ENCODE measurements around the gene IL23A.
"Not testable (repeated sequence)": the region's sequence is repeated elsewhere in the genome, so short reads cannot be mapped to it uniquely, and the experiment has no call there.

The IL23A gene

DNA sequence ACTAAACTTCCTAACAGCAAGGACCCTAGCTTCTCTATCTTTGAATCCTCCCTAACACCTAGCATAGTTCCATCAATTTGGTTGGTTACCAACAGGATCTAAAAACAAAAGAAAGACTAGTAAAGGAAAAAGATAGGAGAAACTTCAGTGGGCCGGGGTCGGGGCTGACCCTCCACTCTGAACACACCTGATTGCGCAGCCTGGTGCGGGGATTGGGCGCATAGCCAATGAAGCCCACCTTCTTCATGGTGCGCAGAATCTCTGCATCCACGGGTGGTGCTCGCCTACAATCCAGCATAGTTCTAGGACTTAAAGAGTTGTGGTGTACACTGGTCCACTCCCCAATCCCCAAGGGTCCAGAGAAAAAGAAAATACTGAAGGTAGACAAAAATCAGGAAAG lies 12.6 kb upstream of the IL23A start:
- no peak for DNase-seq

DNA sequence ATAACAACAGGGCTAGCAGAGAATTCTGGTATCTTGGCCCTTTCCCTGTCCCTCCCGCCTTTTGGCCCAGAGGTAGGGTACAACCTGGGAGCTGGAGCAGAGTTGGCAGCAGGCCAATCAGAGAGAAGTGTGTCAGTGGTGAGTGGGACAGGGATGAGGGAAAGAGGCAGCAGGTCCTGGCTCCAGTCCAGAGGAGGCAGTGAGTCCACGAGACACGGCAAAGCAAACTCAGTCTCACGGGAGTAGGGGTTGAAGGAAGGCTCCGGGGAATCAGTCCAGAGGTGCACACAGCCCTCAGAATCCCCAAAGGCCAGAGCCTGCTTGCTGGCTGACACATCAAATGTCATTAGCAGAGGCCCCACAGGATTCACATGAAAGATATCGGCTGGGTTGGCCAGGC lies 12.2 kb upstream of the IL23A start:
- DNase-seq: no peak

DNA sequence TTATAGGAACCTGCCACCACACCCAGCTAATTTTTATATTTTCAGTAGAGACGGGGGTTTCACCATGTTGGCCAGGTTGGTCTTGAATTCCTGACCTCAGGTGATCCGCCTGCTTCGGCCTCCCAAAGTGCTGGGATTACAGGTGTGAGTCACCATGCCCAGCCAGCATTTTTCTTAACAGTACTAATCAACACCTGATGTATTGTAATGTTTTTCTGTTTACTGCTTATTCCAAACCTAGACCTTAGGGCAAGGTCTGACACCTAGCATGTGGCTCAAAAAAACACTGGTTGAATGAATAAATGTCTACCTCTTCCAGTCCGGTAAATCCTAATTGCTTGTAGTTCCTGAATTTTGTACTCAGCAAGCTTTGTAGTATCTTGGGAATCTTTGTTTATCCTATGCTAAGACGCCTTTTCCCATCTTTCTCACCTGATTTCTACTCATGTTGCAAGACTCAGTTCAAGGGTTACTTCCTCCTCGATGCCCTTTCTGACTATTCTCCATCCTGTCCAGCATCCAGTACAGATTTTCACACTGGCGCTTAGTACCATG lies 7.7 kb upstream of the IL23A start:
- DNase-seq: no peak

DNA sequence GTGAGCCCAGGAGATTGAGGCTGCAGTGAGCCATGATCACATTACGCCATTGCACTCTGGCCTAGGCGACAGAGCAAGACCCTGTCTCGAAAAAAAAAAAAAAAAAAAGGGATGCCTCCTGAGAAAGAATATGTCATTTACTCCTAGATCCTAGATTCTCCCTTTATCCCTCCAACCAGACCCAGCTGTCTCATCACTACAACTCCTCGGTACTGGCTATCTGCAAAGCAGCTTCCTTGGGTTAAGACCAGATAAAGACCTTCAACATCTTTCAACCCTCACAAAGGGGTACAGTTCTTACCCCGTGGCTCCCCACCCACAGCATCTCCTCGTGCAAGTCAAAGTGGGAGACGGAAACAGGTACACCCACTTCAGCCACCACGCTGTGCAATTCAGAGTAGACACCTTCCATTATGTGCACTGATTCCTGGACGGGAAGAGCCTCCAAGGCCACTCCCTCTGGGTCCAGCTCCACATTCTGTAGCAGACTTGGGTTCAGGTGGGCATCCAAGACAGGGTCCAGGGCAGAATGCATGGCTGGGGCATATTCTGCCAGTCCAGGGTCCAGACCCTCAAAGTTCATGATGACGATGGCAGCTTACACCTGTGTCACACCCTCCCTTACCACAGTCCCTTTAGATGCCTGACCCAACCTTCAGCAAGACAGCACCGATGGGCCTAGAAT lies 6.0 kb upstream of the IL23A start:
- no peak for DNase-seq

DNA sequence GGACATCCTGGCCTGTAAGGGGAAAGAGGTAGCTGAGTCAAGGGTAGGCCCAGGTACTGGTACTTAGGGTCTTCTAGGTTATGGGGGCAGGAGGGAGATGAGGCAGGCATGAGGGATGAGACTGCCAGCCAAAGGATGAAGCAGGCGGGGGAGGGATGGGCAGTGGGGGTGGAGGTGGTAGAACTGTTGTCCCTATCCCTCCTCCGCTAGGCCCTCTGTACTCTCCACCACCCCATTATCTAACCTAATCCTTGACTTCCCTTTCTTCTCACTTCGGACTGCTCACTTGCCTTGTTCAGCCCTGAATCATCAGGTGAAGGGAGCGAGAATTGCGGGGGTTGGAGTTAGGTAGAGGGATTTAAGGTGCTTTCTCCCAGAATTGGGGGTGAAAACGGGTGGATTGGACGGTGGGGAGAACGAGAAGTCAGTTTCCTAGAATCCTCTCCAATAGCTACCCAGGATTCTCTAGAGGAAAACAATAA lies 5.4 kb upstream of the IL23A start:
- no peak for DNase-seq

DNA sequence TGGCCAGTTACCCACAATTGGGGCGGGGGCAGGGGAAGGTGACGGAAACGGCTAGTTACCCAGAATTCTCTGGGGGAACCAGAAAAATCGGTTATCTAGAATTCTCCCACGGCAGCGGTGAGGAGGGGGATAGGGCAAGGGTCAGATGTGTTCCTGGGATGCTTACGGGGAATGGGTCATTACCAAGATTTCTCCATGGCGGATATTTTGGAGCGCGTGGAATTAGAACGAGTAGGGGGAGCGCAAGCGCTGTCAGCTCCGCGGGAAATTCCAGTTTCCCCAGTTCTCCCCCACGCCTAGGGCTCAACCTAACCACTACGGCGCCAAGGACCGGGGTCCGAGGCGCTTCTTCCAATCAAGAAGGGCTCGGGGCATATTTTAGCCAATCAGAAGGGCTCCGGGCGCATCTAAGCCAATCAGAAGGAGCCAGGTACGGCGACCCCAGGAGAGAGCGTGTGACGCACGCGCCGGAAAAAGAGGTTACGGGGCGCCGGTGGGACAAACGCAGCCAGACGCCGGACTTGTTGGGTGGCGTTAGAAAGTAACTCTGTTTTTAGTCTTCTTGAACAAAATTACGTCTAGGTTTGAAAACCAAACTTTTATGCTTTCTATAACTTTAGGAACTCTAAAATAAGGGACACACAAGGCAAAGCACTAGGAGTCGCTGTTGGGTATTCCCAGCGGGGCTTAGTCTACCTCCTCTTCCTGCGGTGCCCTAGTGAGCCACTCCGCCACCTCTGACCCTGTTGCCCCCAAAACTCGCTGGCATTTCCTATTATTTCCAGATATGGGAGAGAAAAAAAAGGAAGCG lies 4.8 kb upstream of the IL23A start, which contains the start of gene PAN2:
Gene PAN2 (minus strand): TSS at position 322 of the 811 bp plus-strand sequence. CDS start 906 bp downstream, outside the sequence.
- peak; percentile 98 to 99 for DNase-seq

DNA sequence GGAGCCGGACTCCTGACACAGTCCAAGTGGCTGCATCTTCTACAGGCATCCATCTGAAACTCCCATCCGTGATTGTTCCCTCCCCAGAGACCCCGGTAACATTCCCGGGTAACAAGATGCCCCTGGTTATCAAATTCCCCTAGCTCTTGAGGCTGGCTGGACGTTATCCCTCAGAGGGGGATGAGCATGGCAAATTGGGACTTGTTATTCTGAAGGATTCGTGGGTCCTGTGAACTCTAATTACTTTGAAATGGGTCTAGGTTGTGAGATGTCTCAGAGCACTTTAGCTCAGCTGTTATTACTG lies 4.2 kb upstream of the IL23A start:
- no peak for DNase-seq

DNA sequence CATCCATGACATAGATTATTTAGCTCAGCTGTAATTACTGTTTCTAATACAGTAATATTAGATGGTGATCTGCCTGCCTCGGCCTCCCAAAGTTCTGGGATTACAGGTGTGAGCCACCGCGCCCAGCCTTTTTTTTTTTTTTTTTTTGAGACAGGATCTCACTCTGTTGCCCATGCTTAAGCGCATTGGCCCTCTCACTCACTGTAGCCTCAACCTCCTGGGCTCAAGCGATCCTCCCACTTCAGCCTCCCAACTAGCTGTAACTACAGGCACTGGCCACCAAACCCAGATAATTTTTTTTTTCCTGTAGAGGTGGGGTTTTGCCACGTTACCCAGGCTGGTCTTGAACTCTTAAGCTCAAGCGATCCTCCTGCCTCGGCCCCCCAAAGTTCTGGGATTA lies 3.2 kb upstream of the IL23A start:
- DNase-seq: not testable (repeated sequence)

DNA sequence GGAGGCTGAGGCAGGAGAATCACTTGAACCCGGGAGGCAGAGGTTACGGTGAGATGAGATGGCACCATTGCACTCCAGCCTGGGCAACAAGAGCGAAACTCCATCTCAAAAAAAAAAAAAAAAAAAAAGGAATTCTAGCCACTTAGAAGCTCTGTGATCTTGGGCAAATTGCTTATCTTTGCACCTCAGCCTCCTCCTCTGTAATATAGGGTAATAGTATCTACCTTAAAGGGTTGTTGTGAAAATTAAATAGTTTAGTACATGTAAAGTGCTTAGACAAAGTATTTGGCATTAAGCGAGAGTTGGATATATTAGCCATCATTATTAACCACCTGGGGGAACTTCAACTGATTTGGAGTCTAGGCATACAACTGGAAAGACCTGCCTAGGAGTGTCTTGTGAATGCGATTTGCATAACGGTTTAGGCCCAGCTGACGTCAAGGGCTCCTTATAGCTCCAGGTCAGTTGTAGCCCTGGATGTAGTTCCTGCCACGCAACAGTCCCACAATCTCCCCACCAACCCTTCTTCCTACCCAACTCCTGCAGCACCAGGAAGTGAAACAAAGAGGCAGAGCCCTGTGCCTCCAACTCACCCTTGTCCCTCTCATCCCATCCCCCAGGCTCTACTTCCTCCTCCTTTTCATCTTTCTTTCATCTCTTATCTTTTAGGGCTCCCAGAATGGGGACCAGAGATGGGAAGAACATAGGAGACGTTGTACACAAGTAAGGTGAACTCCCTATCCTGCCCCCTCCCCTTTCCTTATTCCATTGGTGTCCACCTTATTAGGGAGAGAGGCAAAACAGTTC lies 2.1 kb upstream of the IL23A start:
- peak; percentile 85 to 92 for DNase-seq

DNA sequence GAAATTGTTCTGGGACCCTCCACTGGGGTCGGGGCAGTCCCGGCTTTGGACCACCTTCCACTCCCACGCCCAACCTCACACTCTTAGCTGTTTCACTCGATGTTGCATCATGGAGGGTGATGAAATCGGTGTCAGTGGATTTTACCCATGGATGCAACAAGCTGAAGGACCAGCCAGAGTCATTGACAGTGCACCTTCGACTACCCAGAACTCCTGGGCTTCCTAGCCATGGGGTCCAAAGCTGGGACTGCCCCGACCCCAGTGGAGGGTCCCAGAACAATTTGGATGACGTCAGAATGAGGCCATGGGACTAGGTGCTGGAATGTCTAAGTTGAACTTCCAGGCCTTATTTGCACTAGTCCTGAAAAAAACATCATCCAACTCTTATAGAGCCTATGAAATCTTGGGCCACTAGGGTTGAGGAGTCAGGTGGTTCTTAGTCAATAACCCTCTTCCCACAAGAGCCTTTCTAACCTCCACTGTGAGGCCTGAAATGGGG lies 882 bp upstream of the IL23A start:
- peak; percentile 59 to 63 for DNase-seq

DNA sequence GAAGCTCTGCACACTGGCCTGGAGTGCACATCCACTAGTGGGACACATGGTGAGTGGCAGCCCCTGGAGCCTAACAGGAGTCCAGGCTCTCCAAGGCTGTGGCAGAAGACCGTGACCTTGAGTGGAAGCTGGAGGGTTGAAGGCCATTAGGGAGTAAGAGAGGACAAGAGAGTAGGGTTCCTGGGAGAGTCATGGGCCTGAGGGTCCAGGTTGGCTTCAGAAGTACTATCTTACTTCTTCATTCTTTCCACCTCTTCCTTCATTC lies 406 bp downstream of the IL23A start:
- DNase-seq: no peak

DNA sequence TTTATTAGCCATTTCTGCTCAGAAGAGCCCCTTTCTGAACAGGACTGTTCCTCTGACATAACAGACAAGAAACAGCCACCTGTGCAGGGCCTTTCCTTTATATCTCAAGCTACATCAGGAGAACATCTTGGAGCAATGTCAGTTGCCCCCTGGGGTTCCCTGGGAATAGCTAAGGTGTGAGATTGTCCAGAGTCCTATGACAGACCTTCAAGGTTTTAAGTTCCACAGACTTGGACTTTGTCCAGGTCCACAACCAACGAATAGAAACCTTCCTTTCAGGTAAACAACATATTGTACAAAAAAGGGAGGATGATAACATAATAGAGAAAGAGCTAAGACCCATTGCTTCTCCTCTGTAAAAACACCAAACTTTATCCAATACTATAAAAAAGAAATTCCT lies 2.9 kb downstream of the IL23A start:
- no peak for DNase-seq

DNA sequence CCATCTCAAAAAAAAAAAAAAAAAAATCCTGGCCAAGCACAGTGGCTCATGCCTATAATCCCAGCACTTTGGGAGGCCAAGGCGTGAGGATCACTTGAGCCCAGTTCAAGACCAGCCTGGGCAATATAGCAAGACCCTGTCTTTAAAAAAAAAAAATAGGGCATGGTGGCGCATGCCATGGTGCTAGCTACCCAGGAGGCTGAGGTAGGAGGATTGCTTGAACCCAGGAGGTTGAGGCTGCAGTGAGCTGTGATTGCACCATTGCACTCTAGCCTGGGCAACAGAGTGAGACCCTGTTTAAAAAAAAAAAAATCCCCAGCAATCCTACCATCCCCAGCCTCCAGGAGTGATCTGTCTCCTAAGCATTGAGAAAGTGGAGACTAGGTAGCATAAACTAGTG lies 3.6 kb downstream of the IL23A start:
- DNase-seq: not testable (repeated sequence)

DNA sequence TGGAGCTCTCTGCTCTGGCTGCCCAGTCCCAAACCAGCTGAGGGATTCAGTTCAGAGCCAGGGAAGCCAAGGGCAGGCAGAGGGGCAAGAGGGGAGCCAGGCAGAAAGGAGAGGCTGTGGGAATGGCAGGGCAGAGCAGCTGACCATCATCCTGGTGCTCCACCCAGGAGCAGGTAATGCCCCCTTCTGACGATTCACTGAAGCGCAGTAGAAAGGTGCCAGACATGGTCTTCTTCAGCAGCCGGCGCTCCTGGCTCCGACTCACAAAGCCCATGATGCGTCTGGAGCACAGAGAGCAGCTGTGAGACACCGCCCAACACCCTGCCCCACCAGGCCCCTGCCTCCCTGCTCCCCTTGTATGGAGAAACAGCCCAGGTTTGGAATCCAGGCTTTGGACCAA lies 8.0 kb downstream of the IL23A start:
- peak; percentile 5 to 13 for DNase-seq

DNA sequence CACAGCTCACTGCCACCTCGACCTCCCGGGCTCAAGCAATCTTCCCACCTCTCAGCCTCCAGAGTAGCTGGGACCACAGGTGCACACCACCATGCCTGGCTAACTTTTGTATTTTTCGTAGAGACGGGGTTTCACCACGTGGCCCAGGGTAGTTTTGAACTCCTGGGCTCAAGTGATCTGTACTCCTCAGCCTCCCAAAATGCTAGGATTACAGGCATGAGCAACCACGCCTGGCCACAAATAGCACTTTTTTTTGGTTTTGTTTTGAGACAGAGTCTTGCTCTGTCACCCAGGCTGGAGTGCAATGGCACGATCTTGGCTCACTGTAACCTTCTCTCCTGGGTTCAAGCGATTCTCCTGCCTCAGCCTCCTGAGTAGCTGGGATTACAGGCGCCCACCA lies 8.6 kb downstream of the IL23A start:
- DNase-seq: not testable (repeated sequence)

DNA sequence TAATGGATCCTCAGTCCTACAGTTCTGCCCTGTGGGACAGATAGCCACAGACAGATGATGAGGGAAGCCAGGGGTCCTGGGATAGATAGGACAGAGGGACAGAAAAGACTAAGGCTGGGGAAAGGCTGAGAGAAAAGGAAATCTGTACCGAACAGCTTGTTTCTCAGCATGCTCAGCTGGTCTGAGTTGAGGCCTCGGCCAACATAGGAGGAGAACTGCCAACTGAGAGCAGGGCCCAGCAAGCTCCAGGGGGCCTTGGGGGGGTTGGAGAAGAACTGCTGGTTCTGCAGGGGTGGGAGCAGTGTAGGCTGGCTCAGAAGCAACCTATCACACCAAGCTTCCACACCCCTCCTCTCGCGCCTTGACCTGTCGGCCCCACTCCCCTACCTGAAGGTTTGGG lies 10.1 kb downstream of the IL23A start:
- DNase-seq: no peak

DNA sequence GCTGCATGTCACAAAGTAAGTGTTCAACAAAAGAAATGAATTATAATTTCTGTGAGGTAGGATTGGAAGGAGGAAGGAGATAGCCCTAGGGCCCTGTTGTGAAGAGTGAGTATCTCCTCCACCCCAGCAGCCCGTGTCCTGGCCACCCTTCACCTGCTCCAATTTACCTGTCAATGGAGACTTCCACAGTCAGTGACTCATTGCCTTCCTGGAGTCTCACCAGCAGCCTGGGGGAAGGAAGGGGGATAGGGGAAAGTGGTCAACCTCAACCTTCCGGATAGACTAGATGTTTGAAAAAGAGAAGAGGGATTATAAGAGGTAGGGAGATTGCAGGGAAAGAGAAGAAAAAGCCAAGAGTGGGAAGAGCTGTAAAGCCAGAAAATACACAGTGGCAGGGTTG lies 12.0 kb downstream of the IL23A start:
- no peak for DNase-seq

DNA sequence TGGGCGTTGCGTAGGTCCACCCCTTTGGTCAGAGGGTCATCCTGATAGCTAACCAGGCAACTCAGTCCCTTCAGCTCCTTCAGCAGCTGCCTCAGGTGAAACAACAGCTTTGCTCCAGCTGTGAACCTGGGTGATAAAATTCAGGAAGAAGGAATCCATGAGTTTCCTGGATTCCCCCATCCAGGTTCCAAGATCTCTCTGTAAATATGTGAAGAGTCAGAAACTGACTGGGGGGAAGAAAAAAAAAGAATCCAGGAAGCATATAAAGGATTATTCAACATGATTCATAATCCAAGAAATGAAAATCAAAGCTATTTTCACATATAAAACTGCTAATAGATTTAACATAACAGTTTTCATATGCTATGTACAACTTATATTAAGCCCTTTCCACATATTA lies 12.6 kb downstream of the IL23A start:
- no peak for DNase-seq

DNA sequence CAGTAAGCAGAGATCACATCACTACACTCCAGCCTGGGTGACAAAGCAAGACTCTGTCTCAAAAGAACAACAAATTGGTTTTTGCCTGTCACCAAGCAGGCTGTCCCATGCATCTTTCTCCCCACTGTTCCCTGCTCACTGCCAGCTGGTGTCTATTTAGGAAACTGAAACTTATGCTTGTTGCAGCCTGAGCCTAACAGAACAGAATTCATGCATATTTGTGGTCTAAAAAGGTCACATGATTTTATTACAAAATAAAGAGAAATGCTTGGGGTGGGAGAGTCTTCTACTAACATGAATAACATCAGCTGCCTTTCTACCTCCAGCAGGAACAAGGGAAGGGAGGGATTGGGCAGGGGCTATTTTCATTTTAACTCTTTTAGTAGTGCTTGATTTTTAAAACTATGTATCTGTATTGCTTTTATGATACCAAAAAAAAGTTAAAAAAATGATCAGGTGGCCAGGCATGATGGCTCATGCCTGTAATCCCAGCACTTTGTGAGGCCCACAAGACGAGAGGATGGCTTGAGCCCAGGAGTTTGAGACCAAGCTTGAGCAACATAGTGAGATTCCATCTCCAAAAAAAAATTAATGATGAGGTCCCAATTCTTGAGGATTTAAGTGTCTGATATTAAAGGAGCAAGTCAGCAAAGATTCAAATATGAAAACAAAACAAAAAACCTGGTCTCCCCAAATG lies 20.3 kb downstream of the IL23A start:
- peak; percentile 53 to 74 for DNase-seq

DNA sequence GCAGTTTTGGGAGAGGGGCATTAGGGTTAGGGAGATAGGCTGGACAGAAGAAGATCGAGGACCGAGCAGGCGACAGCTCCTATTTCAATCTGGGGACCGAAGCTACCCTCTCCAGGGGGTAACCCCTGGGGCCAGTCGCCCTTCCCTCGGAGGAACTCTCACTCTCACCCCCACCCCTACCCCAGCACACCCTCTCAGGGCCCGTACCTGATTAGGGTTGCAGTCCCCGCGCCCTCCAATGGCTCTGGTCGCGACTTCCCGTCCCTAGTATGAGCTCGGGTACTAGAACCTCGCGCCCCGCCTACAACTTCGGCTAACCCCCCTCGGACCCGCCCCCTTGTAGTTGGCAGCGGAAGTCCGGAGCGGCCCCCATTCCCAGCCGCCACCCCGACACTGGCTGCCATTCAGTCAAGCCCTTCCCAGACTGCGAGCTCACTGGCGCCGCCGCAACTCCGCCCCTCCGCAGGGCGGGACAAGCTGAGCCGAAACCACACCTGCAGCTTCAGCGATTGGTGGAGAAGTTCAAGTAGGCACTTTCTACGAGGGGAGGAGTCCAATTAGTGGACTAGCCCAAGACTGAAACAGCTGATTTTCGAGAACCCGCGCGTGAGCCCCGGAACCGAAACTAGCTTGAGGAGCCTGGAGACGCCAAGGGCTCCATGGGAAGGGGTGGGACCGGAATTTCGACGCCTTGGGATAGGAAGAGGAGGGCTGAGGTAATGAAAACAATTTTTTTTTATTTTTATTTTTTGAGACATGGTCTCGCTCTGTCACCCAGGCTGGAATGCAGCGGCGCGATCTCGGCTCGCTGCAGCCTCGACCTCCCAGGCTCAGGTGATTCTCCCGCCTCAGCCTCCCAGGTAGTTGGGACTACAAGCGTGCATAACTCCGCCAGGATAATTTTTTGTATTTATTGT lies 21.4 kb downstream of the IL23A start, which contains the start of gene STAT2:
Gene STAT2 (minus strand): TSS at position 257 of the 917 bp plus-strand sequence. CDS start 3,536 bp downstream, outside the sequence.
- DNase-seq: peak; percentile 100

DNA sequence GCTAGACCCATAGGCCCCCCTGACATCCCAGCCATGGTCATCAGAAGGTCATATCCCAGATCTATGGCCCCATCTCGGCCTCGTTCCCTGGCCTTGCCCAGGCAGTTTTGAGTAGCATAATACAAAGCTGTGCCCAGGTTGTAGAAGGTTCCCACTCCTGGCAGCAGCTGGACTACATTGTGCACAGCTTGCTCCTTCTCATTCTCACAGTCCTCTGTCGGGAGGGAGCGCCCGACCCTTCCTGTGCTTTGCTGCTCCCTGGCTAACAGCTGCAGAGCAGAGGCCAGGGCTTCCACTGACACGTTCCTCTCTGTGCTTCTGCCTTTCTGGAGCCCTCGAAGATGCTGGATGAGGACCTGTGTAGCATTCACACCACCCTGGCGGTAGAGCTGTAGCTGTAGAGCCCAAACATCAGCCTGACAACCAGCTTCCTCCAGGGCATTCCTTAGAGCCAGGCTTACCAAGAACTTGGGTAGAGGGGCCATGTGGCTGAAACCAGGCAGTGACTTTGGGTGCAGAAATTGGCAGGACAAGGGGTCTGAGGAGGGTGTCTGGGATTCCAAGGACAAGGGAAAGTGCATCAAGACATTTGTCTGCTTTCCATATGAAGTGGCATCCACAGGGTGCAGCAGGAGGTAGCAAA lies 22.9 kb downstream of the IL23A start:
- DNase-seq: no peak
